ENCODE data around the gene RBFA.
"Not testable (repeated sequence)": the region's sequence is repeated elsewhere in the genome, so short reads cannot be mapped to it uniquely, and the experiment has no call there.

RBFA gene

DNA sequence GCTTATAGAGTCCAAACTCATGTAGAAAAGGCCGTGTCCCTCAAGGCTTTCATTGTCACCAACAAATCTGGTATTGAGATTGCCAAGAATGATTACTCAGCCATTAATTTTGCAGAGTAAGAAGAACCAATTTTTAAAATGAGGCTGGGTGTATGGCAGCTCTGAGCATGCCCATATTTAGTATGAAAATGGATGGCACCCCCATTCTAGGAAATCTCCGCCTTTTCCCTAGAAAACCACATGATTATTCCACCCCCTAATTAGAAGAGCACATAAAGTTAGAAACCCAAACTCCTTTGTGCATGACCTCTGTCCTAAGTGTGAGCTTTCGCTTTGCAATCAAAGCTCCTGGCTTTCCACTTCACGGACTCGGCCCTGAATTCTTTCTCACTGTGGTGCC is 31.8 kb upstream of the RBFA start:
- H3K9ac ChIP-seq (ENCODE audit: low read depth, low read length) = no peak overlapping the region
- WGBS = 94% methylated on average over 5 of the region's 5 CpGs
- H3K9me3 ChIP-seq (ENCODE audit: insufficient read depth, low read depth, low read length) = peaks cover 14% of the 10 kb centered on the region
- H3K27ac ChIP-seq (ENCODE audit: low read depth, low read length) = no peak overlapping the region
- H3K4me3 ChIP-seq (ENCODE audit: low read length) = no peak overlapping the region
- H3K4me1 ChIP-seq (ENCODE audit: insufficient read depth, low read length) = no peaks in the 10 kb centered on the region
- no peaks in the 10 kb centered on the region for H3K27me3 ChIP-seq (ENCODE audit: insufficient read depth, low read length)
- no peaks in the 10 kb centered on the region for H3K36me3 ChIP-seq (ENCODE audit: insufficient read depth, low read length)

DNA sequence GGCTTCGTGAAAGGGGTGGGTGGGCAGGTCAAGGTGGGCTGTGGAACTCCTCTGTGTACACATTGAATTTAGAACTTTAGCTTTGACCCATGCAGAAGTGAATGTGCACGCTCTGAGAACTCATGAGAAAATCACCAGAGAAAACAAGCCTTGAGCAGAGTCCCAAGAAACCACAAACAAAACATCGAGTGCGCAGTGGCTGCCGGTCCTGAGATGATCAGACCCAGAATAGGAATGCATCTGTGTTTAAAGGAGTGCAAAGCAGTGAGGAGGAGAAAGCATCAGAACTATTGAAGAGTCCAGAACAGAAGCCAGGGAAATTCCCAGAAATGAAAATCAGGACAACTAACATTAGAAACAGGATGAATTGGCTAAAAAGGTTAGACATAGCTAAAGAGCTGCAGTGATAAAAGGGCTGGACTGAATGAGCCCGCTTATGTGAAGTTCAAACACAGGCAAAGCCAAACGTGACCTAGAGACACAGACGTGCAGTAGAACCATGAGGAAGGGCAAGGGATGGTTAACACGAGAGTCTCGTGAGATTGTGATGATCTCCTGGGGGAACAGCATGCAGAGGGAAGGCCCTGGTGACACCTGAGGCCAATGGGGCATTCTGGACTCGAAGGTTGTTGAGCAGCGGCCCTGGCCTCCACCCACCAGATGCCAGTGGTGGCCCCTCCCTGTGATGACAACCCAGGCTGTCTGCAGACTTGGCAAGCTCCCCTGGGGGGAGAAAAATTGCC is 29.5 kb upstream of the RBFA start:
- no peaks in the 10 kb centered on the region; the same call in 1 of the 2 replicates for H3K4me1 ChIP-seq (ENCODE audit: insufficient read depth, low read length)
- H3K27me3 ChIP-seq (ENCODE audit: insufficient read depth, low read length) = no peaks in the 10 kb centered on the region
- H3K27ac ChIP-seq (ENCODE audit: low read depth, low read length) = no peak overlapping the region
- H3K4me3 ChIP-seq (ENCODE audit: low read length) = no peak overlapping the region
- H3K36me3 ChIP-seq (ENCODE audit: insufficient read depth, low read length) = no peaks in the 10 kb centered on the region
- no peak overlapping the region for H3K9ac ChIP-seq (ENCODE audit: low read depth, low read length)
- WGBS = 91% methylated on average over 12 of the region's 12 CpGs
- H3K9me3 ChIP-seq (ENCODE audit: insufficient read depth, low read depth, low read length) = peaks cover 16% of the 10 kb centered on the region

GRCh38 chr18:80006724-80007123 is 27.5 kb upstream of the RBFA start:
- Histone ChIP-seq H3K4me1 (ENCODE audit: insufficient read depth, low read length) (no peaks in the 10 kb centered on the region; the same call in 1 of the 2 replicates), H3K27ac (ENCODE audit: low read depth, low read length) (peak overlapping the region; percentile 55; the same call in 1 of the 2 replicates), H3K36me3 (ENCODE audit: insufficient read depth, low read length) (no peaks in the 10 kb centered on the region), H3K9ac (ENCODE audit: low read depth, low read length) (no peak overlapping the region), H3K27me3 (ENCODE audit: insufficient read depth, low read length) (no peaks in the 10 kb centered on the region), H3K9me3 (ENCODE audit: insufficient read depth, low read depth, low read length) (peaks cover 9% of the 10 kb centered on the region; the same call in 1 of the 2 replicates), H3K4me3 (ENCODE audit: low read length) (no peak overlapping the region)
- whole genome bisulfite sequencing = 47% methylated on average over 7 of the region's 7 CpGs

- no peak overlapping the region for H3K9ac ChIP-seq (ENCODE audit: low read depth, low read length)
- H3K27ac ChIP-seq (ENCODE audit: low read depth, low read length) = no peak overlapping the region
- H3K4me1 ChIP-seq (ENCODE audit: insufficient read depth, low read length) = no peaks in the 10 kb centered on the region; the same call in 1 of the 2 replicates
- WGBS = 87% methylated on average over 16 of the region's 16 CpGs
- H3K36me3 ChIP-seq (ENCODE audit: insufficient read depth, low read length) = no peaks in the 10 kb centered on the region
- peaks cover 5% of the 10 kb centered on the region; the same call in 1 of the 2 replicates for H3K9me3 ChIP-seq (ENCODE audit: insufficient read depth, low read depth, low read length)
- no peaks in the 10 kb centered on the region for H3K27me3 ChIP-seq (ENCODE audit: insufficient read depth, low read length)
- H3K4me3 ChIP-seq (ENCODE audit: low read length) = no peak overlapping the region
Measured at GRCh38 chr18:80009661-80010550, 24.3 kb upstream of the RBFA start.

DNA sequence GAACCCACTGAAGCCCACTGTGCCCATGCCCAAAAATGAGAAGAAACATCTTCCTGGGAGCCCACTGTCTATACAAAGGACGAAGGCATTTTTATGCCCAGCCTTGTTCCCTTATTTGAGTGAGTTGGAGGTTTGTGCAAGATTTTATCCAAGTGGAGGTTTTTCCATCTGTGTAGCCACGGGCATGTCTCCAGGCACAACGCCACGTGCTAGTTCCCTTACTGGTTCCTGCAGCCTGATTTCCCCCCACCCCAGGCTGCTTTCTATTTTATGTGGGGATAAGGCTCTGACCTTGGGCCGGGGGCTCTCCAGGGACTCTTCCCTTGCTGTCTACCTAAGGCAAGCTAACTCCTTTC is 23.7 kb upstream of the RBFA start:
- 86% methylated on average over 5 of the region's 5 CpGs for WGBS
- Histone ChIP-seq H3K36me3 (ENCODE audit: insufficient read depth, low read length) (no peaks in the 10 kb centered on the region), H3K4me3 (ENCODE audit: low read length) (no peak overlapping the region), H3K27ac (ENCODE audit: low read depth, low read length) (no peak overlapping the region), H3K9ac (ENCODE audit: low read depth, low read length) (no peak overlapping the region), H3K27me3 (ENCODE audit: insufficient read depth, low read length) (no peaks in the 10 kb centered on the region), H3K9me3 (ENCODE audit: insufficient read depth, low read depth, low read length) (peaks cover 5% of the 10 kb centered on the region; the same call in 1 of the 2 replicates), H3K4me1 (ENCODE audit: insufficient read depth, low read length) (no peaks in the 10 kb centered on the region; the same call in 1 of the 2 replicates)

DNA sequence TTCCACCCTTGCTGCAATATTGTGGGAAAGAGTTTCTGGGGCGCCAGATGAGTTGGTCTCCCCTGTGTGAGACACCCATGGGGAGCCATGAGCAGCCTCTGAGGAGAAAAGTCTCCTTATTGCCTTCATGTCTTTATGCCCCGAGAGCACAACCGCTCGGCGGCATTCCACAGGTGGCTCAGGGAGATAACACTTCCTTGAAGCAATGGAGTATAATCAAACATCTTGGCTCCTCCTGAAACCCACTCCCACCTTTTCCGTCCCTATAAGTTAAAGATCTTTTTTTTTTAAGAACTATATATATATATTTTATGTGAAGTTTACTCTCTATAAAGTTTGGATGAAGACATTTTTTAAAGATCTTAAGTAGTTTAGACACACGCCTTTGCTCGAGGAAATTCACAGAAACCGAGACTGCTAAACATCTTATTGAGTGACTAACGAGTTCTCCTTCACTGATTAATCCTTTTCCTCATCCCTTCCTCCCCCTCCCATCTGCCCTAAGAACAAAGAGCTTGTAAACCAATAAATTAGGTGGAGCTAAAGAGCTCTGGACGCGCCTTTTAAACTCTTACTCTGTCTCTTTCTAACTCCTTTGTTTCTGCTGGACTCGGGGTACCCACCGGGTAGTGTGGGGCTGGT is 22.6 kb upstream of the RBFA start:
- H3K27me3 ChIP-seq (ENCODE audit: insufficient read depth, low read length); H3K4me3 ChIP-seq (ENCODE audit: low read length); H3K9me3 ChIP-seq (ENCODE audit: insufficient read depth, low read depth, low read length); H3K27ac ChIP-seq (ENCODE audit: low read depth, low read length); H3K4me1 ChIP-seq (ENCODE audit: insufficient read depth, low read length); H3K9ac ChIP-seq (ENCODE audit: low read depth, low read length); H3K36me3 ChIP-seq (ENCODE audit: insufficient read depth, low read length): not testable (repeated sequence)
- WGBS = 93% methylated on average over 13 of the region's 14 CpGs

DNA sequence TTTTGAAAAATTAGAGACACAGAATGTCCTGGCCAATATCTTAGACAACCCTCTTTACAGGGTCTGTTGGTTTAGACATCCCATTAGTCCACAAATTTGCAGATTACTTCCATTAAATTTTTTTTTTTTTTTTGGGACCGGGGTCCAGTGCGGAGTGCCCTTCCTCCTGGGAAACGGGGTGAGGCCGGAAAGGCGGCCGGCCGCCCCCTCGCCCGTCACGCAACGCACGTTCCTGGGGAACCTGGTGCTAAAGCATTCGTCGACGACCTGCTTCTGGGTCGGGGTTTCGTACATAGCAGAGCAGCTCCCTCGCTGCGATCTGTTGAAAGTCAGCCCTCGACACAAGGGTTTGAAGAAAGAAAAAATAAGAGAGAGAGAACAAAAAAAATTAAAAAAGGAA is 21.5 kb upstream of the RBFA start:
- no peaks in the 10 kb centered on the region; the same call in 1 of the 2 replicates for H3K4me1 ChIP-seq (ENCODE audit: insufficient read depth, low read length)
- 95% methylated on average over 20 of the region's 20 CpGs for WGBS

GRCh38 chr18:80022613-80023012 is 11.6 kb upstream of the RBFA start:
- H3K9ac ChIP-seq (ENCODE audit: low read depth, low read length) = no peak overlapping the region
- WGBS = 67% methylated on average over 1 of the region's 1 CpG
- peaks cover 69% of the 10 kb centered on the region for H3K9me3 ChIP-seq (ENCODE audit: insufficient read depth, low read depth, low read length)

More for the DNA sequence above, 21.5 kb upstream of the RBFA start:
- Histone ChIP-seq H3K27ac (ENCODE audit: low read depth, low read length) (no peak overlapping the region), H3K9me3 (ENCODE audit: insufficient read depth, low read depth, low read length) (peaks cover 5% of the 10 kb centered on the region; the same call in 1 of the 2 replicates), H3K9ac (ENCODE audit: low read depth, low read length) (no peak overlapping the region), H3K4me3 (ENCODE audit: low read length) (no peak overlapping the region), H3K27me3 (ENCODE audit: insufficient read depth, low read length) (no peaks in the 10 kb centered on the region), H3K36me3 (ENCODE audit: insufficient read depth, low read length) (no peaks in the 10 kb centered on the region)

GRCh38 chr18:80023173-80023572 is 11.1 kb upstream of the RBFA start:
- Histone ChIP-seq H3K9ac (ENCODE audit: low read depth, low read length) (no peak overlapping the region), H3K4me3 (ENCODE audit: low read length) (no peak overlapping the region), H3K27me3 (ENCODE audit: insufficient read depth, low read length) (no peaks in the 10 kb centered on the region), H3K4me1 (ENCODE audit: insufficient read depth, low read length) (no peaks in the 10 kb centered on the region), H3K9me3 (ENCODE audit: insufficient read depth, low read depth, low read length) (peaks cover 69% of the 10 kb centered on the region), H3K27ac (ENCODE audit: low read depth, low read length) (no peak overlapping the region), H3K36me3 (ENCODE audit: insufficient read depth, low read length) (no peaks in the 10 kb centered on the region)
- no CpG with 5 or more reads among the region's 4 CpGs for WGBS

More at GRCh38 chr18:80022613-80023012, 11.6 kb upstream of the RBFA start:
- Histone ChIP-seq H3K4me3 (ENCODE audit: low read length) (no peak overlapping the region), H3K27ac (ENCODE audit: low read depth, low read length) (no peak overlapping the region), H3K36me3 (ENCODE audit: insufficient read depth, low read length) (no peaks in the 10 kb centered on the region), H3K27me3 (ENCODE audit: insufficient read depth, low read length) (no peaks in the 10 kb centered on the region), H3K4me1 (ENCODE audit: insufficient read depth, low read length) (no peaks in the 10 kb centered on the region)

DNA sequence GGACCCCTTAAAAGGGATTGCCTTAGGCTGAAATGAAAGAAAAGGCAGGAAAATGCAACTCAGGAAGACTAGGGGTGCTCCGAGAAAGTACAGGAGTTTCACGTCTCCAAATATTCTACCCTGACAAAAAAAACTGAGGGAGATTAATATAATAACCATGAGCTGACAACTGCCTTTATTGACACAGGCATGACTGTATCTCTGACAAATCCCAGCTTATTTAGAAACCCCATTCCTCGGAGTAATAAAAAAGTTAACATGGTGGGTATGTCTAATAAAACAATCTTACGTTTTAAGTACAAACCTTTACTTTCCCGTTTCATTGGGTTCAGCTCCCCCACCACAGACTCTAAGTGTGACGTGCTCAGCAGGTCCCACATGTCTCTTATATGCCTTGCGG is 7.9 kb upstream of the RBFA start:
- WGBS = 92% methylated on average over 7 of the region's 7 CpGs
- peaks cover 44% of the 10 kb centered on the region for H3K9me3 ChIP-seq (ENCODE audit: insufficient read depth, low read depth, low read length)
- H3K9ac ChIP-seq (ENCODE audit: low read depth, low read length) = no peak overlapping the region
- H3K27ac ChIP-seq (ENCODE audit: low read depth, low read length) = no peak overlapping the region
- H3K4me3 ChIP-seq (ENCODE audit: low read length) = no peak overlapping the region
- H3K36me3 ChIP-seq (ENCODE audit: insufficient read depth, low read length) = no peaks in the 10 kb centered on the region
- no peaks in the 10 kb centered on the region for H3K27me3 ChIP-seq (ENCODE audit: insufficient read depth, low read length)
- H3K4me1 ChIP-seq (ENCODE audit: insufficient read depth, low read length) = no peaks in the 10 kb centered on the region

DNA sequence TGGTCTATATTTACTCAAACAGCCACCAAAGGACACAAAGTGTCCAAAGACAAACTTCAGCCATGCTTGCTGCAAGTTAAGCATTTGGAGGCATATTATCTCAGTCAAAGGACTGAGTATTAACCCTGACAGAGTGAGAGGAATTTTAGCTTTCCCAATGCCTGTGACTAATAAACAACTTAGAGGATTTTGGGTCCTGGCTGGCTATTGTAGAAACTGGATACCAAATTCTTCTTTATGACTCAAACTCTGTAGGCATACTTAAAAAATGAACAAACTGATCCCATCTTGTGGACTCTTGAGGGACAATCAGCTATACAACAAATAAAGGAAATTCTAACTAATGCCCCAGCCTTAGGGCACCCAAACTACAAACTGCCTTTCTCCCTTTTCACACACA is 6.5 kb upstream of the RBFA start:
- not testable (repeated sequence) for H3K27ac ChIP-seq (ENCODE audit: low read depth, low read length); H3K4me1 ChIP-seq (ENCODE audit: insufficient read depth, low read length); H3K27me3 ChIP-seq (ENCODE audit: insufficient read depth, low read length); H3K9ac ChIP-seq (ENCODE audit: low read depth, low read length); H3K36me3 ChIP-seq (ENCODE audit: insufficient read depth, low read length); H3K4me3 ChIP-seq (ENCODE audit: low read length)
- peaks cover 30% of the 10 kb centered on the region for H3K9me3 ChIP-seq (ENCODE audit: insufficient read depth, low read depth, low read length)

Data from HUES64 (cell line).